Measurements from ENCODE around the gene FAM210A. TPM values are rescaled to one million over a fixed set of nuclear protein-coding genes. Genes with fewer than 3 reads are reported as not detected.

Gene FAM210A
- total RNA-seq, 4 donors from 2014 or later: 9.7 to 15.8 (median 14.6) TPM

- DNase-seq: no peak
- Histone ChIP-seq H3K27me3 (no peaks in the 10 kb centered on the region), H3K36me3 (no peaks in the 10 kb centered on the region), H3K9me3 (no peaks in the 10 kb centered on the region), H3K27ac (no peak overlapping the region), H3K4me1 (peaks cover 0 to 6% (median 3%) of the 10 kb centered on the region in 3 donors), H3K4me3 (no peak overlapping the region)
- intact Hi-C loops (cut with DNase I): loop anchor here (10.0 kb wide), 1 partner anchor 71 kb away; no protein-coding TSS in a partner anchor
- no peak for TF ChIP-seq POLR2A (IDR thresholded peaks at IDR 0.05)
- no peak for TF ChIP-seq CTCF (IDR thresholded peaks at IDR 0.05)
- WGBS, 2 donors: 85 to 92% methylated on average over 8 of the region's 8 CpGs
These were observed 100.4 kb downstream of the FAM210A start for GRCh38 chr18:13625843-13626543.

GRCh38 chr18:13625355-13625754 lies 101.0 kb downstream of the FAM210A start:
- DNase-seq: no peak
- no peaks in the 10 kb centered on the region for H3K36me3 ChIP-seq
- H3K9me3 ChIP-seq: no peaks in the 10 kb centered on the region
- no peak overlapping the region for H3K4me3 ChIP-seq
- peaks cover 0 to 6% (median 3%) of the 10 kb centered on the region in 3 donors for H3K4me1 ChIP-seq
- intact Hi-C loops (cut with DNase I): loop anchor here (10.0 kb wide), 1 partner anchor 71 kb away; no protein-coding TSS in a partner anchor
- H3K27ac ChIP-seq: no peak overlapping the region
- H3K27me3 ChIP-seq: no peaks in the 10 kb centered on the region
- TF ChIP-seq POLR2A (IDR thresholded peaks at IDR 0.05) (no peak), CTCF (IDR thresholded peaks at IDR 0.05) (no peak)
- WGBS, 2 donors: 81 to 100% methylated on average over 1 to 8 of the region's 10 CpGs

- TF ChIP-seq POLR2A (IDR thresholded peaks at IDR 0.05) (no peak), CTCF (IDR thresholded peaks at IDR 0.05) (no peak)
- Histone ChIP-seq H3K9me3 (no peaks in the 10 kb centered on the region), H3K27ac (no peak overlapping the region), H3K36me3 (no peaks in the 10 kb centered on the region), H3K27me3 (no peaks in the 10 kb centered on the region), H3K4me3 (no peak overlapping the region), H3K4me1 (peaks cover 0 to 2% (median under 1%) of the 10 kb centered on the region in 3 donors)
- DNase-seq: no peak
- intact Hi-C loops (cut with DNase I): loop anchor here (10.0 kb wide), 1 partner anchor 70 kb away; no protein-coding TSS in a partner anchor
- 100% methylated on average over 1 of the region's 11 CpGs for WGBS, 2 donors
These were observed 101.7 kb downstream of the FAM210A start for GRCh38 chr18:13624563-13625237.

- DNase-seq: no peak
- no peaks in the 10 kb centered on the region for H3K27me3 ChIP-seq
- no peak overlapping the region for H3K4me3 ChIP-seq
- no peaks in the 10 kb centered on the region for H3K9me3 ChIP-seq
- H3K27ac ChIP-seq: no peak overlapping the region
- no peaks in the 10 kb centered on the region for H3K36me3 ChIP-seq
- WGBS, 2 donors: 87 to 88% methylated on average over 4 to 11 of the region's 13 CpGs
- TF ChIP-seq CTCF (IDR thresholded peaks at IDR 0.05): no peak
- no peak for TF ChIP-seq POLR2A (IDR thresholded peaks at IDR 0.05)
- intact Hi-C loops (cut with DNase I): loop anchor here (10.0 kb wide), 1 partner anchor 69 kb away; no protein-coding TSS in a partner anchor
- peaks cover 0 to 2% (median 0%) of the 10 kb centered on the region in 3 donors for H3K4me1 ChIP-seq
These were observed 102.5 kb downstream of the FAM210A start for GRCh38 chr18:13623871-13624270.

- Histone ChIP-seq H3K4me1 (peaks cover 0 to 3% (median 0%) of the 10 kb centered on the region in 3 donors), H3K27me3 (no peaks in the 10 kb centered on the region), H3K4me3 (no peak overlapping the region), H3K9me3 (no peaks in the 10 kb centered on the region), H3K36me3 (no peaks in the 10 kb centered on the region), H3K27ac (no peak overlapping the region)
- 57% methylated on average over 5 to 8 of the region's 10 CpGs for WGBS, 2 donors
- intact Hi-C loops (cut with DNase I): loop anchor here (10.0 kb wide), 1 partner anchor 69 kb away; no protein-coding TSS in a partner anchor
- DNase-seq: no peak
- no peak for TF ChIP-seq CTCF (IDR thresholded peaks at IDR 0.05)
- no peak for TF ChIP-seq POLR2A (IDR thresholded peaks at IDR 0.05)
These were observed 103.0 kb downstream of the FAM210A start for GRCh38 chr18:13623348-13623747.

All from esophagus squamous epithelium (tissue), 5 donors.